Loucy (cell line): Measurements from ENCODE around the gene ARCN1.

Experiments
- H2AFZ ChIP-seq: fragments of 200-600 bp; sonication (generic); 2 replicates; pipeline ENCODE4 v1.6.0; 2016; ENCODE audit warnings: antibody characterized with exemption, mild to moderate bottlenecking, low read length, moderate library complexity
- H3F3A ChIP-seq: fragments of 200-600 bp; 2 replicates; pipeline ENCODE4 v1.6.0; 2016; ENCODE audit warnings: antibody characterized with exemption, low read depth, mild to moderate bottlenecking
- H3K27me3 ChIP-seq: fragments of 200-600 bp; sonication (generic); 2 replicates; pipeline ENCODE4 v1.6.1; 2014; ENCODE audit warnings: low read length, mild to moderate bottlenecking; ENCODE audit not compliant: insufficient read depth, poor library complexity, severe bottlenecking
- H3K36me3 ChIP-seq: fragments of 200-600 bp; sonication (generic); 2 replicates; pipeline ENCODE4 v1.6.1; 2016; ENCODE audit warnings: low read length; ENCODE audit not compliant: insufficient read depth
- H3K4me1 ChIP-seq: fragments of 200-600 bp; sonication (generic); 2 replicates; pipeline ENCODE4 v1.5.1; 2014; ENCODE audit warnings: low read length, mild to moderate bottlenecking; ENCODE audit not compliant: insufficient read depth, poor library complexity, severe bottlenecking
- H3K4me2 ChIP-seq: fragments of 200-600 bp; sonication (generic); 2 replicates; pipeline ENCODE4 v1.6.0; 2014; ENCODE audit warnings: antibody characterized with exemption, low read length, low read depth, mild to moderate bottlenecking; ENCODE audit not compliant: poor library complexity, severe bottlenecking
- H3K4me3 ChIP-seq: fragments of 200-600 bp; sonication (generic); 2 replicates; pipeline ENCODE4 v1.5.1; 2014; ENCODE audit warnings: low read length, mild to moderate bottlenecking, mixed read lengths; ENCODE audit not compliant: poor library complexity, severe bottlenecking
- H3K79me2 ChIP-seq: fragments of 200-600 bp; sonication (generic); 2 replicates; pipeline ENCODE4 v1.6.1; 2014; ENCODE audit warnings: low read length; ENCODE audit not compliant: insufficient read depth
- H3K9ac ChIP-seq: fragments of 200-600 bp; sonication (generic); 2 replicates; pipeline ENCODE4 v1.6.0; 2014; ENCODE audit warnings: mild to moderate bottlenecking, low read depth, low read length, moderate library complexity; ENCODE audit not compliant: poor library complexity, severe bottlenecking
- H3K9me2 ChIP-seq: fragments of 200-600 bp; sonication (generic); replicated peaks from 2 replicates; pipeline ENCODE4 v1.6.1; 2016; ENCODE audit warnings: low read depth, low read length, mixed read lengths
- H3K9me3 ChIP-seq: fragments of 200-600 bp; sonication (generic); 2 replicates; pipeline ENCODE4 v1.6.1; 2014; ENCODE audit warnings: mild to moderate bottlenecking, antibody characterized with exemption, low read length, low read depth; ENCODE audit not compliant: insufficient read depth
- H4K20me1 ChIP-seq: fragments of 200-600 bp; sonication (generic); 2 replicates; pipeline ENCODE4 v1.6.0; 2014; ENCODE audit warnings: antibody characterized with exemption, low read length, mild to moderate bottlenecking; ENCODE audit not compliant: insufficient read depth, poor library complexity, severe bottlenecking
- EZH2phosphoT487 ChIP-seq: fragments of 200-600 bp; IDR thresholded peaks from 2 replicates; pipeline ENCODE4 v1.6.1; 2018; ENCODE audit warnings: antibody characterized with exemption, mild to moderate bottlenecking, moderate library complexity, borderline replicate concordance
- TF ChIP-seq, protein P1 (sequence below): fragments of 200-600 bp; sonication (generic); conservative IDR thresholded peaks from 2 replicates; pipeline ENCODE4 v1.5.1; 2014; ENCODE audit warnings: mild to moderate bottlenecking, antibody characterized with exemption, low read length

The ARCN1 gene

DNA sequence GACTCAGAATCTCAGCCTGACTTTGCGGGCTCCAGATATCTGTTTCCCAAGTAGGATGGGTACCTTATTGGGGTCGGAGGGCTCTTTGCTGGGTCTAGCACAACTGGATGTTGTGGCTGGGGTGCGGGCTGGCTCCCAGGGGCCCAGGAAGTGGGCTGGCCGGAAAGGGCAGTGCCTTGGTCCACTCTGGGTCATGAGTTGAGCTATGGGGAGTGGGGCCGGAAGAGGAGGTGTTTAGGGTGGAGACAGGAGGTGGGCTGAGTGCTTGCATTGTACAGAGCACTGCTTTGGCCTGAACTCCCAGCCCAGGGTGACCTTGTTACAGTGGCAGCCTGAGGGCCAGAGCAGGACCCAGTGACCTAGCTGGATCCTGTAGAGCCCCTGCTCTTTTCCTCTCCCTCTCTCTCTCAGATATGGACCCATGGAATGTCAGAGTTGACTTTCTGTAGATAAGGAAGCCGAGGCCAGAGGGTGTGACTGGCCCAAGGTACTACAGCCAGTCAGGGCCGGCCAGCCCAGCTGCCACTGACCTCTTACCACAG lies 48.4 kb downstream of the ARCN1 start:
- TF ChIP-seq, protein P1, sequence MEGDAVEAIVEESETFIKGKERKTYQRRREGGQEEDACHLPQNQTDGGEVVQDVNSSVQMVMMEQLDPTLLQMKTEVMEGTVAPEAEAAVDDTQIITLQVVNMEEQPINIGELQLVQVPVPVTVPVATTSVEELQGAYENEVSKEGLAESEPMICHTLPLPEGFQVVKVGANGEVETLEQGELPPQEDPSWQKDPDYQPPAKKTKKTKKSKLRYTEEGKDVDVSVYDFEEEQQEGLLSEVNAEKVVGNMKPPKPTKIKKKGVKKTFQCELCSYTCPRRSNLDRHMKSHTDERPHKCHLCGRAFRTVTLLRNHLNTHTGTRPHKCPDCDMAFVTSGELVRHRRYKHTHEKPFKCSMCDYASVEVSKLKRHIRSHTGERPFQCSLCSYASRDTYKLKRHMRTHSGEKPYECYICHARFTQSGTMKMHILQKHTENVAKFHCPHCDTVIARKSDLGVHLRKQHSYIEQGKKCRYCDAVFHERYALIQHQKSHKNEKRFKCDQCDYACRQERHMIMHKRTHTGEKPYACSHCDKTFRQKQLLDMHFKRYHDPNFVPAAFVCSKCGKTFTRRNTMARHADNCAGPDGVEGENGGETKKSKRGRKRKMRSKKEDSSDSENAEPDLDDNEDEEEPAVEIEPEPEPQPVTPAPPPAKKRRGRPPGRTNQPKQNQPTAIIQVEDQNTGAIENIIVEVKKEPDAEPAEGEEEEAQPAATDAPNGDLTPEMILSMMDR = no peak
- Histone ChIP-seq H3K4me2 (peak overlapping the region; percentile 88), H3K36me3 (no peaks in the 10 kb centered on the region), H3K9me3 (no peaks in the 10 kb centered on the region), H4K20me1 (no peaks in the 10 kb centered on the region), H3K27me3 (no peaks in the 10 kb centered on the region), H3K9ac (peak overlapping the region; percentile 76), H3K4me1 (peaks cover 34% of the 10 kb centered on the region), H3K79me2 (no peaks in the 10 kb centered on the region), H3F3A (no peaks in the 10 kb centered on the region), H3K9me2 (no peaks in the 10 kb centered on the region), H2AFZ (peak overlapping the region; percentile 92), H3K4me3 (peak overlapping the region; percentile 78)

DNA sequence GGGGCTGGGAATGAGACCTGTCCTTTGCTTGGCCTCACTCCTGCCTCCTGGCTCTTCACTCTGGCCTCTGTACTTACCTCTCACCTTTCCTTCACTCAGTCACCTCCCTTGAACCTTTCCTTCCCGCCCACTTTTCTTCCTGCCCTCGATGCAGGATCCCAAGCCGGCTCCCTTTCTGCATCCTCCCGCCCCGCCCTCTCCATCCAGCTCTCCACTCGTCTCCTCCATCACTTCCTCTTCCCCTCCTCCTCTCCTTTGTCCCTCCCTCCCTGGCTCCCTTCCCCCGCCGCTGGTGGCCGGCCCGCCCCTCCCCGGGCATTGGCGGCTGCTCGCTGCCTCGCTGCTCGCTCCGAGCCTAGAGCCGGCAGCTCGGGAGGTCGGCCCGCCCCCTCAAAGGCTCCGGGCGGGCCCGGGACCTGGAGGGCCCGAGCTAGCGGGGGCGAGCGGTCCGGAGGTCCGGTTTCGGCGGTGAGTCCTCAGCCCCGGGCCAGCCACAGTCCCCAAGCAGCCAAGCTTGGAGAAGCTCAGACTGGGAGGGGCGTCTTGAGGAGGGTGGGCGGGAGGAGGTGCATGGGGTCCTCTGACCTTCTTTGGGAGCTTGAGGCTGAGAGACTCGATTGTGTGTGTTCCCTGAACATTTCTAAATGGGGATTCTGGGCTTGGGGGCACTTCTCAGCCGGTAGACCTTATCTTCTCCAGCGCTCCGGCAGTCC lies 49.0 kb downstream of the ARCN1 start:
- Histone ChIP-seq H3K36me3 (no peaks in the 10 kb centered on the region), H4K20me1 (no peaks in the 10 kb centered on the region), H3K4me2 (peak overlapping the region; percentile 88), H3K9me3 (no peaks in the 10 kb centered on the region), H3K9ac (peak overlapping the region; percentile 76), H3K4me3 (peak overlapping the region; percentile 78), H3K79me2 (no peaks in the 10 kb centered on the region), H3K9me2 (no peaks in the 10 kb centered on the region), H2AFZ (peak overlapping the region; percentile 92), H3K4me1 (peaks cover 34% of the 10 kb centered on the region), H3F3A (no peaks in the 10 kb centered on the region), H3K27me3 (no peaks in the 10 kb centered on the region)
- no peak for TF ChIP-seq EZH2phosphoT487
- TF ChIP-seq, protein P1 = no peak

DNA sequence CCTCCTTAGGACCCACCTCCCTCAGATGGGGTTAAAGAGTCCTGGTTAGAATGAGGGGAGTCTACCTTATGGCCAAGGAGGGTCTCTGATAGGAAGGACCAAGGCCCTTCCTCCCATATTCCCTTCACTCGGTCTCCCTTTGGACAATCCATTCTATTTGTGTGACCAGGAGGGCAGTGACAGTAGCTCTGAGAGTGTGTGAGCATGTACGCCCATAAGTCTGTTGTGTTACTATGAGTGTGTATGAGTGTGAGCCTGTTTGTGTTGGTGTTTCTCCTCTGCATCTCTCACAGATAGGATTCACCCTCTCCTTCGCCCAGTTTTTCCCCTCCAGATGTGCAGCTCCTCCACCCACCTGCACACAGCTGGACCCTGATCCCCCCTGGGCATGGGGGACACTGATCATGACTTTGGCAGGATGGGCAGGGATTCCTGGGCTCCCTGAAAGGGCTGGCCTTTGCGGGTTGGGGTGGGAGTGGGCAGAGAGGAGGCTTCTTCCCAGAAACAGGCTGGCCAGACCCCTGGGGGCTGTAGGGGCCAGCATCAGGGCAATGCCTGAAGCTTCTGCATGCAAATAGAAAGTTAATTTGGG lies 49.7 kb downstream of the ARCN1 start:
- H3K4me2 ChIP-seq = peak overlapping the region; percentile 88
- H3K9me3 ChIP-seq = no peaks in the 10 kb centered on the region
- no peaks in the 10 kb centered on the region for H3F3A ChIP-seq
- no peak for TF ChIP-seq EZH2phosphoT487
- TF ChIP-seq, protein P1 = no peak
- H3K9ac ChIP-seq = peak overlapping the region; percentile 76
- no peaks in the 10 kb centered on the region for H3K79me2 ChIP-seq
- H4K20me1 ChIP-seq = no peaks in the 10 kb centered on the region
- peak overlapping the region; percentile 92 for H2AFZ ChIP-seq
- peak overlapping the region; percentile 78 for H3K4me3 ChIP-seq
- no peaks in the 10 kb centered on the region for H3K27me3 ChIP-seq
- H3K9me2 ChIP-seq = no peaks in the 10 kb centered on the region
- H3K36me3 ChIP-seq = no peaks in the 10 kb centered on the region
- H3K4me1 ChIP-seq = peaks cover 34% of the 10 kb centered on the region
